ENCODE results near the gene GARIN5A. TPM values are rescaled to one million over a fixed set of nuclear protein-coding genes. Genes with fewer than 3 reads are reported as not detected.

The GARIN5A gene
- total and polyA plus RNA-seq, 2 of the 8 experiments (the other 6 are each of a cell fraction or from before 2014, with no cell fraction given): 9.1 to 18.5 TPM

DNA sequence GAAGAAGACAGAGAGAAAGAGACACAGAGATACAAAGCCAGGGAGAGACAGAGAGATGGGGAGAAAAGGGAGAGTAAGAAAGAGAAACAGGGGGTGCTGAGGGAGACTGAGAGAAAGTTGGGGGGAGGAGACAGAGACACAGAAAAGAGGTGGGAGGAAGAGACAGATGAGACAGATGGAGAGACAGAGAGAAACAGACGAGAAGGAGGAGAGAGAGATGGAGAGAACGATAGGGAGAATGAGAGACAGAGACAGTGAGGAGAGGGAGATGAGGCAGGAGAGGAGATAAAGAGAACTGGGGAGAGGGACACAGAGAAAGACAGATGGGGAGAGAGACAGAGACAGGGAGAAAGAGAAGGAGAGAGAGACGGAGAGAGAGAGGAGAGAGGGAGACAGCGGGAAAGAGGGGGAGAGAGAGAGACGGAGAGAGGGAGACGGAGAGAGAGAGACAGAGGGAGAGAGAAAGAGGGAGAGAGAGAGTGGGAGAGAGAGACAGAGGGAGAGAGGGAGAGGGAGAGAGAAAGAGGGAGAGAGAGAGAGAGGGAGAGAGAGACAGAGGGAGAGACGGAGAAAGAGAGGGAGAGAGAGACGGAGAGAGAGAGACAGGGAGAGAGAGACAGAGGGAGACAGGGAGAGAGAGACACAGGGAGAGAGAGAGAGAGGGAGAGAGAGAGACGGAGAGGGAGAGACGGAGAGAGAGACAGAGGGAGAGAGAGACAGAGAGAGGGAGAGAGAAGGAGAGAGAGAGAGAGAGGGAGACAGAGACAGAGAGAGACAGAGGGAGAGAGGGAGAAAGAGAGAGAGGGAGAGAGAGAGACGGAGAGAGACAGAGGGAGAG is 21.8 kb upstream of the GARIN5A start:
- Histone ChIP-seq H4K91ac (replicated peaks; ENCODE audit: insufficient read length, low read length) (no peak overlapping the region), H2BK12ac (ENCODE audit: low read depth, low read length) (peak overlapping the region; percentile 17; the same call in 1 of the 2 replicates), H2AFZ (ENCODE audit: low read length) (no peak overlapping the region), H3K9me3 (ENCODE audit: insufficient read depth in 2 of 2, low read depth in 1 of 2, low read length in 1 of 2) (no peaks in the 10 kb centered on the region), H3K36me3 (ENCODE audit: control insufficient read depth in 2 of 4, insufficient read depth in 4 of 4, low read length in 3 of 4) (no peaks in the 10 kb centered on the region), H4K20me1 (replicated peaks in 1 of 2; ENCODE audit: control insufficient read depth in 1 of 2, insufficient read depth in 2 of 2, low read length in 2 of 2) (no peaks in the 10 kb centered on the region), H2AK5ac (ENCODE audit: low read depth, low read length) (no peak overlapping the region), H3K27me3 (replicated peaks in 1 of 4; ENCODE audit: control insufficient read depth in 3 of 4, extremely low read depth in 1 of 4, insufficient read depth in 3 of 4, low read length in 3 of 4) (peaks cover 1 to 51% (median 47%) of the 10 kb centered on the region in 4 experiments), H3K56ac (replicated peaks; ENCODE audit: insufficient read length, low read depth, low read length) (no peak overlapping the region), H2BK15ac (ENCODE audit: low read length) (no peak overlapping the region), H3K4ac (replicated peaks; ENCODE audit: insufficient read length, low read depth, low read length) (no peak overlapping the region), H3K27ac (ENCODE audit: low read depth, low read length) (no peak overlapping the region), H4K8ac (ENCODE audit: extremely low read depth, insufficient read depth, low read length) (no peak overlapping the region), H2BK120ac (replicated peaks; ENCODE audit: low read depth, low read length) (no peak overlapping the region), H3K23me2 (ENCODE audit: low read depth, low read length) (peaks cover 3% of the 10 kb centered on the region; the same call in 1 of the 2 replicates), H3K79me2 (ENCODE audit: control insufficient read depth in 1 of 2, insufficient read depth in 2 of 2, low read length in 2 of 2) (no peaks in the 10 kb centered on the region), H2BK5ac (ENCODE audit: low read depth, low read length) (no peak overlapping the region), H2BK20ac (ENCODE audit: low read length) (no peak overlapping the region), H3K23ac (ENCODE audit: insufficient read length) (no peak overlapping the region), H3K4me3 (ENCODE audit: extremely low read depth in 1 of 4, insufficient read depth in 2 of 4, low read depth in 3 of 4, low read length in 4 of 4) (no peak overlapping the region), H4K5ac (ENCODE audit: insufficient read length, low read depth, low read length) (no peak overlapping the region), H3K18ac (ENCODE audit: extremely low read depth, low read length) (no peak overlapping the region), H3K4me1 (replicated peaks in 1 of 4; ENCODE audit: control insufficient read depth in 3 of 4, insufficient read depth in 4 of 4, low read length in 3 of 4) (peaks cover 0 to 9% (median 3%) of the 10 kb centered on the region in 4 experiments; a peak in 5 of 7 replicates), H3K14ac (ENCODE audit: insufficient read length) (no peak overlapping the region), H3K9ac (replicated peaks in 1 of 4; ENCODE audit: extremely low read depth in 1 of 4, low read depth in 3 of 4, low read length in 3 of 4) (no peak overlapping the region), H3K79me1 (ENCODE audit: low read depth, low read length) (no peaks in the 10 kb centered on the region), H3K4me2 (ENCODE audit: insufficient read depth in 1 of 2, low read depth in 2 of 2, low read length in 2 of 2) (no peak overlapping the region)
- no peak for DNase-seq (ENCODE audit: low read depth in 1 of 2, low spot score in 2 of 2)
- TF ChIP-seq GTF2F1 (IDR thresholded peaks at IDR 0.05; ENCODE audit: borderline replicate concordance, low read depth, low read length) (no peak), GABPA (IDR thresholded peaks at IDR 0.05; ENCODE audit: borderline replicate concordance, insufficient read depth, low read length) (no peak), TEAD4 (IDR thresholded peaks at IDR 0.05; ENCODE audit: low read depth, low read length) (no peak), BRCA1 (IDR thresholded peaks at IDR 0.05; ENCODE audit: low read depth, low read length) (no peak), RBBP5 (IDR thresholded peaks at IDR 0.05; ENCODE audit: borderline replicate concordance, low read depth, low read length) (no peak), SAP30 (IDR thresholded peaks at IDR 0.05; ENCODE audit: insufficient read depth, insufficient replicate concordance, low read length) (no peak)
- TF ChIP-seq, protein P1, sequence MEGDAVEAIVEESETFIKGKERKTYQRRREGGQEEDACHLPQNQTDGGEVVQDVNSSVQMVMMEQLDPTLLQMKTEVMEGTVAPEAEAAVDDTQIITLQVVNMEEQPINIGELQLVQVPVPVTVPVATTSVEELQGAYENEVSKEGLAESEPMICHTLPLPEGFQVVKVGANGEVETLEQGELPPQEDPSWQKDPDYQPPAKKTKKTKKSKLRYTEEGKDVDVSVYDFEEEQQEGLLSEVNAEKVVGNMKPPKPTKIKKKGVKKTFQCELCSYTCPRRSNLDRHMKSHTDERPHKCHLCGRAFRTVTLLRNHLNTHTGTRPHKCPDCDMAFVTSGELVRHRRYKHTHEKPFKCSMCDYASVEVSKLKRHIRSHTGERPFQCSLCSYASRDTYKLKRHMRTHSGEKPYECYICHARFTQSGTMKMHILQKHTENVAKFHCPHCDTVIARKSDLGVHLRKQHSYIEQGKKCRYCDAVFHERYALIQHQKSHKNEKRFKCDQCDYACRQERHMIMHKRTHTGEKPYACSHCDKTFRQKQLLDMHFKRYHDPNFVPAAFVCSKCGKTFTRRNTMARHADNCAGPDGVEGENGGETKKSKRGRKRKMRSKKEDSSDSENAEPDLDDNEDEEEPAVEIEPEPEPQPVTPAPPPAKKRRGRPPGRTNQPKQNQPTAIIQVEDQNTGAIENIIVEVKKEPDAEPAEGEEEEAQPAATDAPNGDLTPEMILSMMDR (IDR thresholded peaks at IDR 0.05; ENCODE audit: control extremely low read depth in 1 of 3, insufficient read depth in 1 of 3, low read depth in 1 of 3, low read length in 3 of 3): no peak
- CTCF ChIA-PET (ENCODE audit: partially characterized antibody): no interaction called here
- WGBS, 2 experiments (ENCODE audit: extremely low coverage in 1 of 2, insufficient coverage in 1 of 2, insufficient read length in 1 of 2, insufficient replicate concordance in 2 of 2, low coverage in 1 of 2, low lambda C conversion rate in 2 of 2, missing lambda C conversion rate in 1 of 2): 20 to 57% methylated on average over 1 to 11 of the region's 11 CpGs
- FAIRE-seq: no peak
- POLR2A ChIA-PET (ENCODE audit: partially characterized antibody): no interaction called here
